ENCODE results near the gene SPRING1.

SPRING1 gene

GRCh38 chr12:116712458-116713303, 25.2 kb downstream of the SPRING1 start:
- H3K4me3 ChIP-seq (ENCODE audit: low read depth, low read length), result no peak overlapping the region
- DNase-seq (ENCODE audit: low read depth), result no peak

DNA sequence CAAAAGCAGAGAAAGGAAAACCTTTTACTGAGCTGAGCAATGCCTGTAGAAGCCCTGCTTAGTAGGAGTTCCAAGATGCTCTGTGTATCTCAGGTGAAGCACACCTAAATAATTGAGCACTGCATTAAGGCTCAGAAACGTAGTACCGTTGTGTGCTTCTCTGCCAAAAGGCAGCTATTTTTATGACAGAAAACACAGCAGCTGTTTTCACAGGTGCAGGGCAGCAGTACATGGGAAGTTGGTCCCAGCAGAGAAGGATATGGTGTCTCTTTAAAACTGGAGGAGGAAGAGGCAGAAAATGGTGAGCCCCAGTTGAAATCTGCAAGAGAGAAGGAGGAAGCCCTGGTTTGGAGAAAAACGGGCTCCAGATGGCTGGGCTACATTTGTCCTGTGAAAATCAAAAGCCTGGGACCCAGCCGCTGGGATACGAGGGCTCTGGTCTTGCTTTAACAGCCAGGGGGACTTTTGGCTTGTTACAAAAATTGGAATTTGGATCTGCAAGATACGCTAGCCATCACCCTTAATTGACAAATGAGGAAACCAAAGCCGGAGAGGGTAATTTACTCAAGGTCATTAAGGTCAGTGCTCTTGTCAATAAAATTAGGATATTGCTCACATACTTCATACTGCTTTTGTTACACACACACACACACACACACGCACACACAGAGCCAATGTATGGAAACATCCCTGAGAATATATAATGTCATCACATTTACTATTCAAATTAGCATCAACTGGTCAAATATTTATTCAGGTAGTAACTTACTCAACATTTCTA, 27.3 kb downstream of the SPRING1 start:
- no peak overlapping the region for H3K4me3 ChIP-seq (ENCODE audit: low read depth, low read length)
- DNase-seq (ENCODE audit: low read depth), result no peak

- no peak for DNase-seq (ENCODE audit: low read depth)
Measured at GRCh38 chr12:116709768-116710167, 28.1 kb downstream of the SPRING1 start.

GRCh38 chr12:116708826-116709756, 28.8 kb downstream of the SPRING1 start:
- no peak for DNase-seq (ENCODE audit: low read depth)
- H3K4me3 ChIP-seq (ENCODE audit: low read depth, low read length), result no peak overlapping the region

More at GRCh38 chr12:116709768-116710167, 28.1 kb downstream of the SPRING1 start:
- H3K4me3 ChIP-seq (ENCODE audit: low read depth, low read length), result no peak overlapping the region

- H3K4me3 ChIP-seq (ENCODE audit: low read depth, low read length), result no peak overlapping the region
- DNase-seq (ENCODE audit: low read depth), result no peak
Measured at GRCh38 chr12:116707751-116708150, 30.1 kb downstream of the SPRING1 start.

DNA sequence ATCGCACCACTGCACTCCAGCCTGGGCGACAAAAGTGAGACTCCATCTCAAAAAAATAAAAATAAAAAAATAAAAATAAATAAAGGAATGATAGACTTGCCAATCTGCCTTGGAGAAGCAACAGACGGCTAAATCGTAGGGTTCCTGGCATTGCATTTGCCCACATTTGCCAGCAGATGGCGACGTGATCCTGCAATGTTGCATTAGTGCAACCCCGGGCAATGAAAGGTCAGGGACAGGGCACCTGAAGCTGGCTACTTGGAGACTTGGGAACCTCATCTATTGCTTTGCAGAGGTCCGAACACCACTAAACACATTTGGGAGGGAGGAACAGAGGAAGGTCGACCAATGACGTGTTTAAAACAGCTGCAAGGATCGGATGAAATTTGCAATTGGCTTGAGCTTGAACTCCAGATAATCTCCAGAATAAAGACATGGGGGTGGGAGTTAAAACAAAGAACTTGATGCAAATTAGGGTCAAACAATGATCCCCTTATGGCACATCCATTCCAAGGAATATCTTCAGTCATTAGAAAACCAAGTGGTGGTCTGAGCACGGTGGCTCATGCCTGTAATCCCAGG, 34.6 kb downstream of the SPRING1 start:
- DNase-seq (ENCODE audit: low read depth), result no peak

DNA sequence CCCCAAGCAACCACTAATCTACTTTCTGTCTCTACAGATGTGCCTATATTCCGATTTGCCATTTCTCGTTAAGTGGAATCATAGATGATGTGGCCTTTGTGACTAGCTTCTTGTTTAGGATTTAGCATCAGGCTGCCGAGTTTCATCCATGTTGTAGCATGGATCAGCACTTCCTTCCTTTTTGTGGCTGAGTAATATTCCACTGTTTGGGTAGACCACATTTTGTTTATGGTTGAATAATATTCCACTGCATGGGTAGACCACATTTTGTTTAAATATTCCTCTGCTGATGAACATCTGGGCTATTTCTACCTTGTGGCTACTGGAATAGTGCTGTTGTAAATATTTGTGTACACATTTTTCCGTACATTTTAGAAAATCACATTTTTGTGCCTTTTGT, 36.4 kb downstream of the SPRING1 start:
- H3K4me3 ChIP-seq (ENCODE audit: low read depth, low read length), result no peak overlapping the region
- no peak for DNase-seq (ENCODE audit: low read depth)

More for the DNA sequence above, 34.6 kb downstream of the SPRING1 start:
- H3K4me3 ChIP-seq (ENCODE audit: low read depth, low read length), result no peak overlapping the region

GRCh38 chr12:116700066-116700465, 37.8 kb downstream of the SPRING1 start:
- DNase-seq (ENCODE audit: low read depth), result no peak
- H3K4me3 ChIP-seq (ENCODE audit: low read depth, low read length), result no peak overlapping the region

DNA sequence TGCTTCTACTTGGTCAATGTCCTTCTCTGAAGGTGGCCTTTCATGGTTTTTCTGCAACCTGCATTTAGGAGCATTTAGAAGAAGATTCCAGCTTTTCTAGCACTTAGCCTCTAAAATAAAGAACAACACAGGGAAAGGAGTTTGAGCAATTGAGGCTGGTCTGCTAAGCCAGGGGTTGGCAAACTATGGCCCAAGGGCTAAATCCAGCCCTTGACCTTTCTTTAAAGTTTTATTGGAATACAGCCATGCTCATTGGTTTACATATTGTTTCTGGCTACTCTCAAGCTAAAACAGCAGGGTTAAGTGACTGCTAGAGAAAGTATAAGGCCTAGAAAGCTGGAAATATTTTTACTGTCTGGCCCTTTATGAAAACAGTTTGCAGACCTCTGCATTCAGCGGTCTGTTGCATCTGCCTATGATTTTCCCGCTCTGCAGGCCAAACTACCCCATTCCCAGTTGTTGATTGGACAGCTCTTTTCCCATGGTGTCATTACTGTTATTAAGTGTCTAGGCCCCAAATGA, 39.3 kb downstream of the SPRING1 start:
- no peak for DNase-seq (ENCODE audit: low read depth)
- H3K4me3 ChIP-seq (ENCODE audit: low read depth, low read length), result no peak overlapping the region

DNA sequence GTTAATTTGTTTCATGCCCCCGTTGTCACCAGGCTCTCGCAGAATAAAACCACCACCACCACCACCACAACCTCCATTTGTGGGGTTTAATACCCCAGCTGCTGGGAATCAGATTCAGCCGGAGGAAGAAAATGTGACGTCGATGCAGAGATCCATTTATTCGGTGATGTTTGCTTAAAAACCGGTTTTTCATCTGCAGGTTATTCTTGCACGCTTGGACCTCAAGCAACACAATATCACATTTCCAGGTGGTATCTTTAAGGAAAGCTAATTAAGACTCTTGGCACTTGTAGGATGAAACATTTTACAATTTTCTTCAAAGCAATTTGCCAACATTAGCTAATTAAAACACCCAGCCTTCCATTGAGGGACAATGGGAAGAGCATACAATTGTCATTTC, 39.8 kb downstream of the SPRING1 start:
- DNase-seq (ENCODE audit: low read depth), result no peak

DNA sequence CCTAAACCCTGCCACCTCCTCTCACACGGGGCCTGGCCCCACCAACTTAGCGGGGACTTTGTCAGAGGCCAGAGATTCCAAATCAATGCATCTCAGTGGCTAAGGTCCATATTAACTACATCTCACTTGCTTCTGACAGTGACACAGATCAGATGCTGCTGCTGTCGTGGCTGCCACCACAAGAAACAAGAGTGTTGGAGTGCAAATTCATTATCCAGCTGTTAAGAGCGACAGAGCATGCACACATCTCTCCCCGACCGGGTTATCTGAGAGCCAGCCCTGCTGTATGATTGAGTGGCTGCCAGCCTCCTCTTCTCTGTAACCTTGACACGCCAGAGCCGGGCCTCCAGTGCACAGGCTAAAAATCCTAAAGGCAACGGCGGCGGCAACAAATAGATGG, 40.2 kb downstream of the SPRING1 start:
- H3K4me3 ChIP-seq (ENCODE audit: low read depth, low read length), result no peak overlapping the region

More for the DNA sequence above, 39.8 kb downstream of the SPRING1 start:
- no peak overlapping the region for H3K4me3 ChIP-seq (ENCODE audit: low read depth, low read length)

GRCh38 chr12:116697305-116697704, 40.6 kb downstream of the SPRING1 start:
- no peak overlapping the region for H3K4me3 ChIP-seq (ENCODE audit: low read depth, low read length)
- no peak for DNase-seq (ENCODE audit: low read depth)

More for the DNA sequence above, 40.2 kb downstream of the SPRING1 start:
- no peak for DNase-seq (ENCODE audit: low read depth)

GRCh38 chr12:116695464-116695725, 42.5 kb downstream of the SPRING1 start:
- no peak for DNase-seq (ENCODE audit: low read depth)
- no peak overlapping the region for H3K4me3 ChIP-seq (ENCODE audit: low read depth, low read length)

- DNase-seq (ENCODE audit: low read depth), result no peak
- H3K4me3 ChIP-seq (ENCODE audit: low read depth, low read length), result no peak overlapping the region
Measured at GRCh38 chr12:116694653-116695463, 43.0 kb downstream of the SPRING1 start.

DNA sequence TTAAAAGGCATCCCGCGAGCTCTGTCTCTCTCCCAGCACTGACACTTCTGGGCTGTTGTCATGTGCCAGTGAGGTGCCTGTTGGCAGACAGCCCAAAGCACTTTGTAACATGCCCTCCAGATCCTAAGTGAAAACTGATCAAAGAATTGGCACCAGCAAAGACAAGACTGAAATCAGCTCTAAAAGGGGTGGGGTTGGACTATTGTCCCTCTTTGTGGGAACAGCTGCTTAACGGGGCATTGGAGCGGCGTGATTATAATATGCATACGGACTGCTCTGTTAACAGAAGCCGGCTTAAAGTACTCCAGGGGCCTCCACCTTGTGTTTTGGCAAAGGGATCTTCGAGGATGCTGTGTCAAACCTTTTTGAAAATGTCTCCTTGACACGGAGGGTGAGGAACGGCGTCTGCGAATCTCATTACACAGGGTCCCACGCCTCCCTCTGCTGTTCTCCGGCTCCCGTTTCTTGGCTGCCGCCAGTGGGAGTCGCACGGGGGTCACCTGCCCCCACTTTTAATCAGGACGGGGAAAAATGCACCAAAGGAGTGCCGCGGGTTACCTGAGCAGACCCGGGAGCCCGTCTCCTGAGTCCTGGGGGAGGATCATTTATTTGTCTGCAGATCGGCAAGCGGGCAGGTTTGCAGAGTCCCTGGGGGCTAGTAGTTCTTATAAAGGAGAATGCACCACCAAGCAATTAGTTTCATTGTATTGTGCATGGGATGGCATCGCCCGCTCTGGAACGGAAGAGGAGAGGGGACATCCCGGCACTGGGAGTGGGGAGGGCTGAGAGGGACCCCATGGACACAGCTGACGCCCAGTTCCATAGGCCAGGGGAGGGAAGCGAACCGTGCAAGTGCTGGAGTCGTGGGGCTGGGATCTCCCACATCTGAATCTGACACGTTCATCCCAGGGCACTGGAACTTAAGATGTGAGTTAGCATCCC, 44.3 kb downstream of the SPRING1 start:
- peak overlapping the region; percentile 24 for H3K4me3 ChIP-seq (ENCODE audit: low read depth, low read length)
- DNase-seq (ENCODE audit: low read depth), result no peak

DNA sequence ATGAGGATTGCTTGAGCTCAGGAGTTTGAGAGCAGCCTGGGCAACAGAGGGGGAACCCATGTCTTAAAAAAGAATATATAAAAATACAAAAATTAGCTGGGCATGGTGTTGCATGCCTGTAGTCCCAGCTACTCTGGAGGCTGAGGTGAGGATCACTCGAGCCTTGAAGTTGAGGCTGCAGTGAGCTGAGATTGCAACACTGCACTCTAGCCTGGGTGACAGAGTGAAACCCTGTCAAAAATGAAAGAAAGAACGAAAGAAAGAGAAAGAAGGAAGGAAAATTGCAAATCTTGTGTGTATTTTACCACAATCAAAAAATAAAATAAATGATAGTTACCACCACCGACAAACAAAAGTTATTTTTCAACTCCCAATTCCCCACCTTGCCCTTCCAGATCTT, 45.3 kb downstream of the SPRING1 start:
- H3K4me3 ChIP-seq (ENCODE audit: low read depth, low read length), result no peak overlapping the region
- DNase-seq (ENCODE audit: low read depth), result no peak

DNA sequence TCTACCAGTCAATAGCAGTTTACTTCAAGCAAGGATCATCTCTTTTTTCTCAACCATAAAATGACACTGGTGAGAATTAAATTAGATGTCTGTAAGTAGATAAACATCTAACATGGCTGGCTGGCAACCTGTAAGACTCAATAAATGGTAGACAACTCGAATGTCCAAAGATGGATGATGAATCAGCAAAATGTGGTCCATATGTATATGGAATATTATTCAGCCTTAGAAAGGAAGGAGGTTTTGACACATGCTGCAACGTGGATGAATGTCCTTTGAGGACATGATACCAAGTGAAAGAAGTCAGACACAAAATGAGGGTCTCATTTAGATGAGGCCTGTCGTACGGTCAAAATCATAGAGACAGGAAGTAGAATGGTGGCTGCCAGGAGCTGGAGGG, 46.2 kb downstream of the SPRING1 start:
- DNase-seq (ENCODE audit: low read depth), result no peak
- H3K4me3 ChIP-seq (ENCODE audit: low read depth, low read length), result no peak overlapping the region

Measured in skeletal muscle cell (primary cell).